ENCODE data around the gene SAMD4A. TPM values are rescaled to one million over a fixed set of nuclear protein-coding genes. Genes with fewer than 3 reads are reported as not detected.

SAMD4A gene
- total RNA-seq, 4 donors from 2014 or later, result 39.8 to 53.3 (median 48.0) TPM

DNA sequence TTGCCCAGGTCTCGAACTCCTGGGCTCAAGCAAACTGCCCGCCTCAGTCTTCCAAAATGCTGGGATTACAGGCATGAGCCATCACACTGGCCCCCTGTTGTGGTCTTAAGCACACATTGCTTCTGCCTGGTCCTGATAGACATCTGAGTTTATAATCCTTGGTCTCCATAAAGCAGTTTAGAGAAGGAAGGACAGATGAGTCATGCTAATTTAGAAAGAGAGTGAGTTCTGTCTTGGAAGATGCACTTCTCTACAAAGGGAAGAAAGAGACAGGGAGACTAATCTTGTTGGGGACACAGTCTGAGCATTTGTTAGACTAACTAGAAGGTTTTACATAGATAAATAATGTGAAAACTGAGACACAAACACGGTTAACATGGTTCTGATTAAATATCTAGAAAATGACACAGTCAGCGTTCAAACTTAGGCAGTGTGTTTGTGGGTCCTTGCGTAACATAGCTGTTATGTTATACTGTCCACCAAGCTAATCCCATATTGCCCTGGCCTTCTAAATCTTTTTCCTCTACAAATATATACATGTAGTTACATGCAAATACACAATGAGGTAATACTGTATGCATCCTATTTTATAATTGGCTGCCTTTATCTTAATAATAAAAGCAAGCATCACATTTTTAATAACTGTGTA is 31.0 kb downstream of the SAMD4A start:
- 90 to 92% methylated on average over 5 of the region's 5 CpGs for WGBS, 2 donors
- no peak overlapping the region for H3K4me3 ChIP-seq
- H3K27ac ChIP-seq, result no peak overlapping the region
- DNase-seq (ENCODE audit: low spot score in 2 of 2), result no peak
- TF ChIP-seq, protein P1, sequence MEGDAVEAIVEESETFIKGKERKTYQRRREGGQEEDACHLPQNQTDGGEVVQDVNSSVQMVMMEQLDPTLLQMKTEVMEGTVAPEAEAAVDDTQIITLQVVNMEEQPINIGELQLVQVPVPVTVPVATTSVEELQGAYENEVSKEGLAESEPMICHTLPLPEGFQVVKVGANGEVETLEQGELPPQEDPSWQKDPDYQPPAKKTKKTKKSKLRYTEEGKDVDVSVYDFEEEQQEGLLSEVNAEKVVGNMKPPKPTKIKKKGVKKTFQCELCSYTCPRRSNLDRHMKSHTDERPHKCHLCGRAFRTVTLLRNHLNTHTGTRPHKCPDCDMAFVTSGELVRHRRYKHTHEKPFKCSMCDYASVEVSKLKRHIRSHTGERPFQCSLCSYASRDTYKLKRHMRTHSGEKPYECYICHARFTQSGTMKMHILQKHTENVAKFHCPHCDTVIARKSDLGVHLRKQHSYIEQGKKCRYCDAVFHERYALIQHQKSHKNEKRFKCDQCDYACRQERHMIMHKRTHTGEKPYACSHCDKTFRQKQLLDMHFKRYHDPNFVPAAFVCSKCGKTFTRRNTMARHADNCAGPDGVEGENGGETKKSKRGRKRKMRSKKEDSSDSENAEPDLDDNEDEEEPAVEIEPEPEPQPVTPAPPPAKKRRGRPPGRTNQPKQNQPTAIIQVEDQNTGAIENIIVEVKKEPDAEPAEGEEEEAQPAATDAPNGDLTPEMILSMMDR (IDR thresholded peaks at IDR 0.05), result no peak
- no peak for TF ChIP-seq EP300 (IDR thresholded peaks at IDR 0.05)
- TF ChIP-seq POLR2A (IDR thresholded peaks at IDR 0.05), result no peak
- no peaks in the 10 kb centered on the region for H3K36me3 ChIP-seq
- H3K27me3 ChIP-seq, result no peaks in the 10 kb centered on the region
- no peaks in the 10 kb centered on the region for H3K9me3 ChIP-seq
- H3K4me1 ChIP-seq, result peaks cover 0 to 29% (median 7%) of the 10 kb centered on the region in 4 donors

GRCh38 chr14:54599966-54600716 is 33.2 kb downstream of the SAMD4A start:
- no peak overlapping the region for H3K4me3 ChIP-seq
- no peak for DNase-seq (ENCODE audit: low spot score in 2 of 2)
- H3K9me3 ChIP-seq, result no peaks in the 10 kb centered on the region
- 30 to 36% methylated on average over 1 of the region's 1 CpG for WGBS, 2 donors
- H3K4me1 ChIP-seq, result peaks cover 0 to 26% (median 7%) of the 10 kb centered on the region in 4 donors
- TF ChIP-seq EP300 (IDR thresholded peaks at IDR 0.05) (no peak), POLR2A (IDR thresholded peaks at IDR 0.05) (no peak)
- TF ChIP-seq, protein P1 (IDR thresholded peaks at IDR 0.05), result no peak
- H3K36me3 ChIP-seq, result no peaks in the 10 kb centered on the region
- H3K27me3 ChIP-seq, result no peaks in the 10 kb centered on the region
- H3K27ac ChIP-seq, result no peak overlapping the region

GRCh38 chr14:54600717-54601109 is 33.8 kb downstream of the SAMD4A start:
- H3K9me3 ChIP-seq, result no peaks in the 10 kb centered on the region
- no peaks in the 10 kb centered on the region for H3K27me3 ChIP-seq
- no peaks in the 10 kb centered on the region for H3K36me3 ChIP-seq
- no peak for DNase-seq (ENCODE audit: low spot score in 2 of 2)
- H3K4me1 ChIP-seq, result peaks cover 0 to 26% (median 7%) of the 10 kb centered on the region in 4 donors
- WGBS, 2 donors, result 89% methylated on average over 3 of the region's 3 CpGs
- TF ChIP-seq, protein P1 (IDR thresholded peaks at IDR 0.05), result no peak
- TF ChIP-seq POLR2A (IDR thresholded peaks at IDR 0.05), result no peak
- TF ChIP-seq EP300 (IDR thresholded peaks at IDR 0.05), result no peak
- H3K4me3 ChIP-seq, result no peak overlapping the region
- H3K27ac ChIP-seq, result no peak overlapping the region

DNA sequence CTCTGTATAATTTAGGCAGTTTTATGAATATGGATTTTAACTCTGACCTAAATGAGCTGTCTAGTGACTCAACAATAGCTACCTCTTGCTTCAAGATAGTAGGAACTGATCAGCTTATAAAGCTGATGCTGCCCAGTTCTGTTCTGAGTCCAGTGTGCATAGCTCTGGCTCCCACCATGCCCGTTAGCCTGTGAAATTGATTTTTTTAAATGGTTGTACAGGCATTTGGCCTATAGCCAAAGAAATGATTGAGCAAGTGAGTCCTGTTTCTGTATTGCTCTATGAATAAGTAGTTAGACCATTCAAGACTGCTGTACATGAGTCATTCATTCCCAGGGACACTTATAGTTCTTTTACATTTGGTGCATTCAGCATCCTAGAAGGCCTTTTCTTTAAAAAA is 36.4 kb downstream of the SAMD4A start:
- 50 to 69% methylated on average over 1 of the region's 1 CpG for WGBS, 2 donors
- no peaks in the 10 kb centered on the region for H3K36me3 ChIP-seq
- no peaks in the 10 kb centered on the region for H3K9me3 ChIP-seq
- no peak overlapping the region for H3K27ac ChIP-seq
- no peak for DNase-seq (ENCODE audit: low spot score in 2 of 2)
- TF ChIP-seq EP300 (IDR thresholded peaks at IDR 0.05), result no peak
- TF ChIP-seq POLR2A (IDR thresholded peaks at IDR 0.05), result no peak
- TF ChIP-seq, protein P1 (IDR thresholded peaks at IDR 0.05), result no peak
- no peak overlapping the region for H3K4me3 ChIP-seq
- no peaks in the 10 kb centered on the region for H3K27me3 ChIP-seq
- H3K4me1 ChIP-seq, result peaks cover 0 to 36% (median 7%) of the 10 kb centered on the region in 4 donors

DNA sequence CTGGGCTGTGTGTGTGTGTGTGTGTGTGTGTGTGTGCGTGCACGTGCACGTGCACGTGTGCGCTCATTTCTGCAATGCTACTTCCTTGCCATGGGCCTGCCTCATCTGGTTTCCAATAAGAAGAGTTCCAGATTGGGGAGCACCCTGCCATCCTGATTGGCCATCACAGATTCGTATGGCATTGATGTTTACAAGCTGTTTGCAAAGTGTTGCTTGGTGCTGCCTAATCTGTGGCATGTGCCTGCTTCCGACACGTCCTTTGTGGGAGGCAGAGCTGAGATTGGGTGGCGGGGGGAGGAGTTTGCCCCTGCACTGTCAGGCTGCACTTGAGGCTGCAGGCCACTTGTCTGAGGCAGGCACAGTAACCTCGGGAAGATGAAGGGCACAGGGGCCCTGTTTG is 39.2 kb downstream of the SAMD4A start:
- Histone ChIP-seq H3K27ac (peak overlapping the region in 1 of 4 donors; percentile 8), H3K27me3 (no peaks in the 10 kb centered on the region), H3K4me1 (peaks cover 0 to 29% (median 0%) of the 10 kb centered on the region in 4 donors), H3K9me3 (peaks cover 0 to 4% (median 0%) of the 10 kb centered on the region in 4 donors), H3K4me3 (no peak overlapping the region), H3K36me3 (no peaks in the 10 kb centered on the region)
- TF ChIP-seq, protein P1 (IDR thresholded peaks at IDR 0.05), result no peak
- TF ChIP-seq POLR2A (IDR thresholded peaks at IDR 0.05) (no peak), EP300 (IDR thresholded peaks at IDR 0.05) (no peak)
- no peak for DNase-seq (ENCODE audit: low spot score in 2 of 2)
- 64 to 78% methylated on average over 10 of the region's 10 CpGs for WGBS, 2 donors

Measured in tibial nerve (tissue), 4 donors.